A549 (cell line): ENCODE results near the gene C11orf58. TPM values are rescaled to one million over a fixed set of nuclear protein-coding genes. Genes with fewer than 3 reads are reported as not detected.

Experiments
- ATAC-seq, 2 experiments: fragments of 200-7000 bp in 1 of 2; fragments of >200 bp in 1 of 2; cut with Nextera tagmentation in 1 of 2; cut with Tn5 transposase in 1 of 2; 3 replicates each; pipeline versions ENCODE4 v1.8.0 to v1.9.1; 2018 to 2020; ENCODE audit warnings: mild to moderate bottlenecking in 1 of 2, moderate library complexity in 1 of 2
- CTCF ChIA-PET: fragments of 300-600 bp; sonication (Branson Sonifier 250); formaldehyde crosslinking; extraction: SDS; loops from one replicate; lab custom pipeline; 2021; ENCODE audit warnings: antibody characterized with exemption, inconsistent platforms; lab: Yijun Ruan, JAX
- POLR2A ChIA-PET: fragments of 350-600 bp; formaldehyde crosslinking; extraction: SDS; loops from one replicate; lab custom pipeline; 2021; ENCODE audit warnings: antibody characterized with exemption, inconsistent platforms; lab: Yijun Ruan, JAX
- DNase-seq, 2 experiments: peaks; one replicate each; pipeline versions ENCODE4 v3.0.0 to v3.0.0-alpha.2; 2011 to 2016; ENCODE audit warnings: low read depth in 1 of 2, low spot score in 1 of 2
- FAIRE-seq: peaks from 2 replicates; lab custom pipeline; 2011; peaks lifted over from hg19 to GRCh38; lab: Jason Lieb, UNC
- H3K27ac ChIP-seq, 2 experiments: fragments of >200 bp; sonication (Bioruptor Twin); formaldehyde crosslinking; 3 replicates each; pipeline ENCODE4 v1.5.1; 2016 to 2017
- H3K4me1 ChIP-seq: fragments of >200 bp; sonication (Bioruptor Twin); formaldehyde crosslinking; 3 replicates; pipeline ENCODE4 v1.6.1; 2016
- H3K4me2 ChIP-seq: fragments of >200 bp; sonication (Bioruptor Twin); formaldehyde crosslinking; 3 replicates; pipeline ENCODE4 v1.6.1; 2016
- H3K4me3 ChIP-seq: fragments of >200 bp; sonication (Bioruptor Twin); formaldehyde crosslinking; 3 replicates; pipeline ENCODE4 v1.5.1; 2016
- H3K9me3 ChIP-seq: fragments of >200 bp; sonication (Bioruptor Twin); formaldehyde crosslinking; 3 replicates; pipeline ENCODE4 v1.6.1; 2016
- BCL3 ChIP-seq: fragments of >200 bp; sonication (Bioruptor Twin); formaldehyde crosslinking; IDR thresholded peaks from 3 replicates; pipeline ENCODE4 v1.6.1; 2016
- BHLHE40 ChIP-seq: IDR thresholded peaks from 2 replicates; pipeline ENCODE4 v1.6.1; 2012; ENCODE audit warnings: low read depth, low read length, inconsistent platforms
- CEBPB ChIP-seq, 2 experiments: fragments of >200 bp in 1 of 2; sonication (Bioruptor Twin) in 1 of 2; formaldehyde crosslinking in 1 of 2; IDR thresholded peaks; 2 replicates each; pipeline ENCODE4 v1.6.1; 2012 to 2016
- E2F6 ChIP-seq: IDR thresholded peaks from 2 replicates; pipeline ENCODE4 v1.6.1; 2012; ENCODE audit warnings: low read depth, borderline replicate concordance
- EHMT2 ChIP-seq: fragments of 200-600 bp; sonication (generic); IDR thresholded peaks from 2 replicates; pipeline ENCODE4 v1.6.1; 2016; ENCODE audit warnings: antibody characterized with exemption, low read depth, mild to moderate bottlenecking, moderate library complexity
- EP300 ChIP-seq, 2 experiments: fragments of >200 bp; sonication (Bioruptor Twin); formaldehyde crosslinking; IDR thresholded peaks; 2 replicates in 1 of 2; 3 replicates in 1 of 2; pipeline ENCODE4 v1.6.1; 2016 to 2017
- FOXS1 ChIP-seq: fragments of 250-450 bp; sonication (Bioruptor Pico); IDR thresholded peaks from 2 replicates; pipeline ENCODE4 v1.5.0; 2020; ENCODE audit warnings: mild to moderate bottlenecking, moderate library complexity
- GATA3 ChIP-seq: IDR thresholded peaks from 2 replicates; pipeline ENCODE4 v1.6.1; 2012; ENCODE audit warnings: borderline replicate concordance
- HEYL ChIP-seq: fragments of 250-450 bp; sonication (Bioruptor Pico); IDR thresholded peaks from 2 replicates; pipeline ENCODE4 v1.8.0; 2021; ENCODE audit warnings: mild to moderate bottlenecking, moderate library complexity
- HMGXB4 ChIP-seq: fragments of 250-450 bp; sonication (Bioruptor Pico); IDR thresholded peaks from 2 replicates; pipeline ENCODE4 v1.5.0; 2021; ENCODE audit warnings: mild to moderate bottlenecking, moderate library complexity, borderline replicate concordance
- KDM1A ChIP-seq: fragments of 200-600 bp; sonication (generic); IDR thresholded peaks from 2 replicates; pipeline ENCODE4 v1.6.1; 2016; ENCODE audit warnings: low read depth, mild to moderate bottlenecking
- MAZ ChIP-seq: fragments of 150-350 bp; IDR thresholded peaks from 2 replicates; pipeline ENCODE4 v1.6.1; 2014; ENCODE audit warnings: antibody characterized with exemption, low read depth, low read length, borderline replicate concordance
- NR3C1 ChIP-seq: fragments of >200 bp; sonication (Bioruptor Twin); formaldehyde crosslinking; IDR thresholded peaks from 3 replicates; pipeline ENCODE4 v1.6.1; 2017
- POLR2A ChIP-seq: IDR thresholded peaks from 2 replicates; pipeline ENCODE4 v1.6.1; 2012; ENCODE audit warnings: mild to moderate bottlenecking, low read length
- POLR2AphosphoS2 ChIP-seq: conservative IDR thresholded peaks from 2 replicates; pipeline ENCODE4 v1.6.1; 2012; ENCODE audit warnings: low read length, improper control_type of control experiment, inconsistent platforms
- RARB ChIP-seq: fragments of 250-450 bp; sonication (Bioruptor Pico); IDR thresholded peaks from 2 replicates; pipeline ENCODE4 v1.8.0; 2021; ENCODE audit warnings: mild to moderate bottlenecking, moderate library complexity
- RNF2 ChIP-seq: fragments of 200-600 bp; sonication (generic); IDR thresholded peaks from 2 replicates; pipeline ENCODE4 v1.6.1; 2016; ENCODE audit warnings: low read depth, mild to moderate bottlenecking, antibody characterized with exemption, moderate library complexity, borderline replicate concordance
- SREBF2 ChIP-seq: fragments of 450-650 bp; IDR thresholded peaks from 2 replicates; pipeline ENCODE4 v1.6.1; 2014; ENCODE audit warnings: mild to moderate bottlenecking, moderate library complexity
- TFCP2L1 ChIP-seq: fragments of 250-450 bp; sonication (Bioruptor Pico); IDR thresholded peaks from 2 replicates; pipeline ENCODE4 v1.5.0; 2021; ENCODE audit warnings: mild to moderate bottlenecking
- TP53 ChIP-seq: fragments of 250-450 bp; sonication (Bioruptor Pico); IDR thresholded peaks from 2 replicates; pipeline ENCODE4 v1.5.0; 2021; ENCODE audit warnings: mild to moderate bottlenecking, moderate library complexity
- USF2 ChIP-seq: fragments of 450-650 bp; IDR thresholded peaks from 2 replicates; pipeline ENCODE4 v1.6.1; 2014; ENCODE audit warnings: antibody characterized with exemption
- WGBS: methylation state at CpG from one replicate; pipeline ENCODE4 v1.1.6; 2017; ENCODE audit errors: missing lambda C conversion rate; 5-methylcytosine and 5-hydroxymethylcytosine counted together
- polyA plus RNA-seq, 4 experiments: library from polyadenylated mRNA; depleted of rRNA in 3 of 4; stranded (reverse); fragments of >200 nt; fragmentation: RNase III in 1 of 4; extraction: RNeasy Plus Mini Kit Qiagen cat#74134 plus additional on column Dnase treatment in 1 of 4; gene quantifications; 2 replicates in 3 of 4; 3 replicates in 1 of 4; pipeline ENCODE4 v1.2.3, GENCODE V29; 2011 to 2017
- TF ChIP-seq, protein P1 (sequence below): fragments of 250-450 bp; sonication (Bioruptor Pico); IDR thresholded peaks from 2 replicates; pipeline ENCODE4 v1.5.0; 2020; ENCODE audit warnings: low read depth, mild to moderate bottlenecking, moderate library complexity
- TF ChIP-seq, protein P2 (sequence below): fragments of 150-350 bp; IDR thresholded peaks from 2 replicates; pipeline ENCODE4 v1.6.1; 2014; ENCODE audit warnings: low read depth, mild to moderate bottlenecking, low read length

C11orf58 gene
- polyA plus RNA-seq, 2 of the 4 experiments (the other 2 are of a cell fraction): 342 to 467 TPM

DNA sequence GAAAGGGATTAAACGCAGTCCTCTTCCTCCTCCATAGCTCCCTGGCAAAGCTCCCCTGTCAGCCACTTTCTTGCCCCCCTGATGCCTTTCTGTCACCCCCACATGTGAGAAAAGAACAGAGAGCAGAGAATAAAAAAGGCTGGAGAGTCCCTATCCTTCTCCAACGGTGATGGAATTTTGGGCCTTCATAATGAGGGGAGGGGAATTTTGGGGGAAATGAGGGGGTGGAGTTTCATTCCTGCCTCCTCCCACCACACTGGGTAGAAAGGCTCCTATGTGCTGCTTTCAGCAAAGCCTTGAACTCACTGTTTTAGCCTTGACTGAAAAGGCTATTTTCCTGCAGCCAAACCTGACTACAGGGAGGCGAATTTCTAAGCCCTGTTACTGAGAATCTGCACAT is 59.3 kb downstream of the C11orf58 start (continued):
- TF ChIP-seq HEYL (CRISPR knock-in tag): no peak

DNA sequence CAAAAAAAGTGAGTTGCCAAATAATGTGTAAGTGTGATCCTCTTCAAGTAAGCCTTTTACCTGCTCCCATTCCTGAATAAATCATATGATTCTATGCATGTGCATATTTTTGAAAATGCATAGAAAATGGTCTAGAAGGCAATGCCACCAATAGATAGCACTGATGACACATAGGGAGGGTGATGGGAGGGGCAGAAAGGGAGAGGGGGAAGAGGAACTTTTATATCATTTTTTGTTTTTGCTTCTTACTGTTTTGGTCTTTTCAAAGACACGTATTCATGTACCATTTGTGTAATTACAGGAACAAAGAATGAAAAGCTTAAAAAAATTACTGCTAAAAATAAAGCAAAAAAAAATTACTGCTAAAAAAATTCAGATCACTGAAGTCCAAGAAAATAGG is 60.8 kb downstream of the C11orf58 start:
- TF ChIP-seq POLR2AphosphoS2 (no peak), BHLHE40 (no peak), USF2 (no peak), POLR2A (no peak), BCL3 (no peak), MAZ (no peak), E2F6 (no peak), RNF2 (no peak), HMGXB4 (CRISPR knock-in tag) (no peak), GATA3 (no peak), CEBPB (IDR thresholded peaks at IDR 0.05) (no peak), KDM1A (no peak), TP53 (CRISPR knock-in tag) (no peak), NR3C1 (no peak)
- TF ChIP-seq, protein P1, sequence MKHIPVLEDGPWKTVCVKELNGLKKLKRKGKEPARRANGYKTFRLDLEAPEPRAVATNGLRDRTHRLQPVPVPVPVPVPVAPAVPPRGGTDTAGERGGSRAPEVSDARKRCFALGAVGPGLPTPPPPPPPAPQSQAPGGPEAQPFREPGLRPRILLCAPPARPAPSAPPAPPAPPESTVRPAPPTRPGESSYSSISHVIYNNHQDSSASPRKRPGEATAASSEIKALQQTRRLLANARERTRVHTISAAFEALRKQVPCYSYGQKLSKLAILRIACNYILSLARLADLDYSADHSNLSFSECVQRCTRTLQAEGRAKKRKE (CRISPR knock-in tag): no peak
- H3K27ac ChIP-seq: no peak overlapping the region
- DNase-seq (no peak), ATAC-seq (no peak), FAIRE-seq (peak; percentile 39)
- ChIA-PET CTCF (no interaction called here), POLR2A (no interaction called here)
- peaks cover 3% of the 10 kb centered on the region; the same call in 2 of the 3 replicates for H3K4me1 ChIP-seq
- WGBS: 82% methylated on average over 1 of the region's 1 CpG
- no peak overlapping the region for H3K4me3 ChIP-seq
- H3K9me3 ChIP-seq: no peaks in the 10 kb centered on the region
- H3K4me2 ChIP-seq: no peak overlapping the region

DNA sequence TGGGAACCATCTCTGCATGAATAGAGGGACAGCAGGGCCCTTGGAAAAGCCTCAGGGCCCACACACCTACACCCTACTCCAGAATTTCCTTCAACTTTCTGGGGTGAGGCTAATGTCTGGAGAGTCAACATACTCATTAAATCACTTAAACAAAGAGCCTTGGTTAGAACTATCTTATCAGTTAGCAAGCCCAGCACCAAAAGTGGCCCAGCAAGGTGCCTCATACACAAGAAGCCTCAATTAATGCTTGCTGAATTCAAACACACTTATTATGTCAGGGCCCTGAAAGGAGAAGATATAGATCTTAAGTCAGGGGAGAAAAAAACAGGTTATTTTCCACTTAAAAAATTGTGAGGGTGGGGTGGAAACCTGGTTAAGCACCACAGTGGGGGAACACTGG is 61.4 kb downstream of the C11orf58 start:
- TF ChIP-seq FOXS1: no peak
- no peak for TF ChIP-seq TFCP2L1
- TF ChIP-seq RARB: no peak
- TF ChIP-seq, protein P2, sequence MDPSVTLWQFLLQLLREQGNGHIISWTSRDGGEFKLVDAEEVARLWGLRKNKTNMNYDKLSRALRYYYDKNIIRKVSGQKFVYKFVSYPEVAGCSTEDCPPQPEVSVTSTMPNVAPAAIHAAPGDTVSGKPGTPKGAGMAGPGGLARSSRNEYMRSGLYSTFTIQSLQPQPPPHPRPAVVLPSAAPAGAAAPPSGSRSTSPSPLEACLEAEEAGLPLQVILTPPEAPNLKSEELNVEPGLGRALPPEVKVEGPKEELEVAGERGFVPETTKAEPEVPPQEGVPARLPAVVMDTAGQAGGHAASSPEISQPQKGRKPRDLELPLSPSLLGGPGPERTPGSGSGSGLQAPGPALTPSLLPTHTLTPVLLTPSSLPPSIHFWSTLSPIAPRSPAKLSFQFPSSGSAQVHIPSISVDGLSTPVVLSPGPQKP: no peak
- no peak for TF ChIP-seq BCL3
- no peak for TF ChIP-seq EHMT2
- no peak for TF ChIP-seq TP53 (CRISPR knock-in tag)
- no peak for TF ChIP-seq SREBF2
- TF ChIP-seq RNF2: no peak
- no peak for TF ChIP-seq EP300 (IDR thresholded peaks at IDR 0.05)
- no peak for TF ChIP-seq POLR2A
- Histone ChIP-seq H3K4me2 (no peak overlapping the region), H3K4me3 (no peak overlapping the region), H3K9me3 (no peaks in the 10 kb centered on the region), H3K4me1 (peaks cover 9% of the 10 kb centered on the region), H3K27ac (no peak overlapping the region)
- CTCF ChIA-PET: interaction anchor here (1.8 to 3.5 kb wide), 3 partner anchors 10 to 21 kb away, joined by 12 to 28 read pairs (median 16); no protein-coding TSS in a partner anchor
- POLR2A ChIA-PET: no interaction called here
- FAIRE-seq (no peak), DNase-seq (no peak), ATAC-seq (no peak)
